AG04449 (cell line): Measurements from ENCODE around the gene BHLHE23.

ENCODE experiments used
- CTCF ChIA-PET: fragments of 350-600 bp; formaldehyde crosslinking; extraction: SDS; loops from one replicate; lab custom pipeline; 2021; ENCODE audit warnings: antibody characterized with exemption; lab: Yijun Ruan, JAX
- POLR2A ChIA-PET: fragments of 400-600, 350-600 bp; formaldehyde crosslinking; extraction: SDS; loops from one replicate; lab custom pipeline; 2020; ENCODE audit warnings: antibody characterized with exemption, inconsistent platforms; lab: Yijun Ruan, JAX
- DNase-seq: peaks from one replicate; pipeline ENCODE4 v3.0.0-alpha.2; 2010; ENCODE audit warnings: low read depth, low spot score
- H3K4me3 ChIP-seq: 2 replicates; pipeline ENCODE4 v1.5.1; 2011; ENCODE audit warnings: low read depth, mild to moderate bottlenecking, control low read depth, low read length
- CTCF ChIP-seq: IDR thresholded peaks from one replicate; pipeline ENCODE4 v1.5.1; 2011; ENCODE audit warnings: mild to moderate bottlenecking, moderate library complexity, low read length, control low read depth, inconsistent platforms; ENCODE audit not compliant: insufficient read depth; ENCODE audit errors: missing control alignments

BHLHE23 gene

GRCh38 chr20:63027922-63028389 lies 21.2 kb upstream of the BHLHE23 start:
- POLR2A ChIA-PET, result no interaction called here

GRCh38 chr20:63027221-63027921 lies 20.6 kb upstream of the BHLHE23 start:
- no peak for TF ChIP-seq CTCF
- H3K4me3 ChIP-seq, result no peak overlapping the region
- POLR2A ChIA-PET, result no interaction called here
- no peak for DNase-seq
- CTCF ChIA-PET, result interaction anchor here (2.4 kb wide), 1 partner anchor 55 kb away, joined by 7 read pairs; no protein-coding TSS in a partner anchor

More at GRCh38 chr20:63027922-63028389, 21.2 kb upstream of the BHLHE23 start:
- CTCF ChIA-PET, result no interaction called here
- no peak for DNase-seq
- no peak overlapping the region for H3K4me3 ChIP-seq
- peak; percentile 0 for TF ChIP-seq CTCF

GRCh38 chr20:63026582-63027165 lies 19.9 kb upstream of the BHLHE23 start:
- no peak for TF ChIP-seq CTCF
- DNase-seq, result no peak
- CTCF ChIA-PET, result interaction anchor here (2.4 kb wide), 2 partner anchors 18 to 54 kb away, joined by 7 read pairs; no protein-coding TSS in a partner anchor
- POLR2A ChIA-PET, result no interaction called here
- no peak overlapping the region for H3K4me3 ChIP-seq

- ChIA-PET CTCF (interaction anchor here (2.4 kb wide), 2 partner anchors 17 to 53 kb away, joined by 7 read pairs; no protein-coding TSS in a partner anchor), POLR2A (no interaction called here)
- H3K4me3 ChIP-seq, result peak overlapping the region; percentile 23; the same call in 1 of the 2 replicates
- no peak for DNase-seq
- no peak for TF ChIP-seq CTCF
These were observed 19.0 kb upstream of the BHLHE23 start for GRCh38 chr20:63025534-63026331.

GRCh38 chr20:63024573-63025392 lies 18.0 kb upstream of the BHLHE23 start:
- POLR2A ChIA-PET, result no interaction called here
- TF ChIP-seq CTCF, result no peak
- no peak for DNase-seq
- CTCF ChIA-PET, result interaction anchor here (1.1 to 2.4 kb wide), 4 partner anchors 9 to 52 kb away, joined by 3 to 7 read pairs (median 6); no protein-coding TSS in a partner anchor
- H3K4me3 ChIP-seq, result no peak overlapping the region
